HCT116 (cell line): Measurements from ENCODE around the gene IRGM. TPM values are rescaled to one million over a fixed set of nuclear protein-coding genes. Genes with fewer than 3 reads are reported as not detected.
"Not testable (repeated sequence)": the region's sequence is repeated elsewhere in the genome, so short reads cannot be mapped to it uniquely, and the experiment has no call there.

Experiments
- ATAC-seq: fragments of 200-7000 bp; cut with Tn5 transposase; 2 replicates; pipeline ENCODE4 v1.9.1; 2020; ENCODE audit warnings: mild to moderate bottlenecking, moderate library complexity
- BruUV-seq: library from RNA; stranded (reverse); fragments of 400-500 nt; replicated peaks from 2 replicates; lab custom pipeline; 2021; lab: Mats Ljungman, UMichigan
- CTCF ChIA-PET: fragments of 300-600 bp; sonication (Branson Sonifier 250); formaldehyde crosslinking; loops from one replicate; lab custom pipeline; 2021; ENCODE audit warnings: antibody characterized with exemption; lab: Charles Lee
- POLR2A ChIA-PET: fragments of 300-600, 350-600 bp; sonication (Branson Sonifier 250); formaldehyde crosslinking; loops from one replicate; lab custom pipeline; 2021; ENCODE audit warnings: antibody characterized with exemption; lab: Charles Lee
- RAD21 ChIA-PET, 2 experiments: fragments of 300-600 bp; sonication (Branson Sonifier 250); formaldehyde crosslinking; loops; one replicate each; lab custom pipeline; 2023; ENCODE audit warnings: low total read pairs in 2 of 2; ENCODE audit not compliant: uncharacterized antibody in 2 of 2, unreplicated experiment in 2 of 2, low non-redundant PET in 1 of 2; lab: Charles Lee
- DNase-seq: peaks from one replicate; pipeline ENCODE4 v3.0.0-alpha.2; 2010; ENCODE audit warnings: low read depth, low spot score
- H2AFZ ChIP-seq: fragments of 200-600 bp; shearing (Covaris generic), sonication (generic); 2 replicates; pipeline ENCODE4 v1.6.1; 2017; ENCODE audit warnings: low read depth, mixed run types, mixed read lengths, antibody characterized with exemption, low read length; ENCODE audit not compliant: poor library complexity, severe bottlenecking
- H3K27ac ChIP-seq: 2 replicates; pipeline ENCODE4 v1.5.1; 2012; ENCODE audit warnings: low read depth, low read length
- H3K27me3 ChIP-seq: fragments of 200-600 bp; sonication (generic); 2 replicates; pipeline ENCODE4 v1.6.1; 2016; ENCODE audit warnings: mixed run types, low read length, mixed read lengths; ENCODE audit not compliant: insufficient read depth
- H3K36me3 ChIP-seq, 2 experiments: fragments of 200-500 bp in 1 of 2; fragments of 200-600 bp in 1 of 2; sonication (Bioruptor generic) in 1 of 2; sonication (generic) in 1 of 2; 2 replicates each; pipeline versions ENCODE4 v1.5.1 to v1.6.1; 2014 to 2016; ENCODE audit warnings: low read length in 2 of 2, inconsistent platforms in 1 of 2, mixed read lengths in 1 of 2, mixed run types in 1 of 2; ENCODE audit not compliant: insufficient read depth in 2 of 2, control insufficient read depth in 1 of 2
- H3K4me1 ChIP-seq, 2 experiments: fragments of 200-600 bp in 1 of 2; sonication (generic) in 1 of 2; 2 replicates each; pipeline versions ENCODE4 v1.5.1 to v1.6.1; 2012 to 2017; ENCODE audit warnings: low read length in 2 of 2, inconsistent platforms in 1 of 2, mild to moderate bottlenecking in 1 of 2, mixed read lengths in 1 of 2, mixed run types in 1 of 2, moderate library complexity in 1 of 2; ENCODE audit not compliant: insufficient read depth in 2 of 2, control insufficient read depth in 1 of 2
- H3K4me2 ChIP-seq: fragments of 200-600 bp; sonication (generic); 2 replicates; pipeline ENCODE4 v1.6.1; 2017; ENCODE audit warnings: mixed run types, low read length, mixed read lengths
- H3K4me3 ChIP-seq, 2 experiments: fragments of 200-600 bp in 1 of 2; sonication (generic) in 1 of 2; replicated peaks in 1 of 2; 2 replicates each; pipeline ENCODE4 v1.5.1; 2011 to 2016; ENCODE audit warnings: low read length in 2 of 2, control low read depth in 1 of 2, low read depth in 1 of 2, mild to moderate bottlenecking in 1 of 2, mixed read lengths in 1 of 2, mixed run types in 1 of 2
- H3K79me2 ChIP-seq: fragments of 200-600 bp; sonication (generic); 2 replicates; pipeline ENCODE4 v1.6.1; 2017; ENCODE audit warnings: mild to moderate bottlenecking, mixed run types, low read length, moderate library complexity, mixed read lengths; ENCODE audit not compliant: insufficient read depth
- H3K9ac ChIP-seq: fragments of 200-600 bp; sonication (generic); 2 replicates; pipeline ENCODE4 v1.6.1; 2016; ENCODE audit warnings: low read length, mixed read lengths
- H3K9me2 ChIP-seq: fragments of 200-600 bp; sonication (generic), shearing (Covaris generic); 2 replicates; pipeline ENCODE4 v1.6.1; 2017; ENCODE audit warnings: mixed run types, mild to moderate bottlenecking, moderate library complexity; ENCODE audit not compliant: insufficient read depth
- H3K9me3 ChIP-seq, 2 experiments: fragments of 200-500 bp in 1 of 2; fragments of 200-600 bp in 1 of 2; sonication (Bioruptor generic) in 1 of 2; sonication (generic) in 1 of 2; 2 replicates each; pipeline ENCODE4 v1.6.1; 2014 to 2017; ENCODE audit warnings: low read length in 2 of 2, mixed read lengths in 2 of 2, inconsistent platforms in 1 of 2, low read depth in 1 of 2, mild to moderate bottlenecking in 1 of 2, mixed run types in 1 of 2, moderate library complexity in 1 of 2; ENCODE audit not compliant: control insufficient read depth in 1 of 2, insufficient read depth in 1 of 2
- H4K20me1 ChIP-seq: fragments of 200-600 bp; sonication (generic), shearing (Covaris generic); 2 replicates; pipeline ENCODE4 v1.6.1; 2017; ENCODE audit warnings: mixed run types, mild to moderate bottlenecking, moderate library complexity; ENCODE audit not compliant: insufficient read depth
- CEBPB ChIP-seq: IDR thresholded peaks from 2 replicates; pipeline ENCODE4 v1.6.1; 2012; ENCODE audit warnings: low read depth
- EGR1 ChIP-seq: IDR thresholded peaks from 2 replicates; pipeline ENCODE4 v1.6.1; 2012; ENCODE audit warnings: low read depth
- EZH2 ChIP-seq: fragments of 200-600 bp; sonication (generic); IDR thresholded peaks from 2 replicates; pipeline ENCODE4 v1.6.1; 2017; ENCODE audit warnings: antibody characterized with exemption, mixed run types
- FOSL1 ChIP-seq: IDR thresholded peaks from 2 replicates; pipeline ENCODE4 v1.6.1; 2012; ENCODE audit warnings: low read depth
- MAX ChIP-seq: IDR thresholded peaks from 2 replicates; pipeline ENCODE4 v1.6.1; 2012
- RAD21 ChIP-seq: IDR thresholded peaks from 2 replicates; pipeline ENCODE4 v1.6.1; 2012; ENCODE audit warnings: low read depth, mild to moderate bottlenecking
- SIN3A ChIP-seq: IDR thresholded peaks from 2 replicates; pipeline ENCODE4 v1.6.1; 2012; ENCODE audit warnings: low read depth
- SP1 ChIP-seq: IDR thresholded peaks from 2 replicates; pipeline ENCODE4 v1.6.1; 2012; ENCODE audit warnings: low read depth
- TCF7L2 ChIP-seq: IDR thresholded peaks from 2 replicates; pipeline ENCODE4 v1.7.0; 2011; ENCODE audit warnings: borderline replicate concordance, inconsistent platforms; ENCODE audit not compliant: insufficient read depth, insufficient read length; ENCODE audit errors: extremely low read depth
- ZBTB33 ChIP-seq: IDR thresholded peaks from 2 replicates; pipeline ENCODE4 v1.6.1; 2011; ENCODE audit warnings: mild to moderate bottlenecking, low read length, moderate library complexity; ENCODE audit not compliant: insufficient replicate concordance; ENCODE audit errors: extremely low read depth
- ZNF274 ChIP-seq: fragments of 200-500 bp; sonication (Bioruptor generic); IDR thresholded peaks from 2 replicates; pipeline ENCODE4 v1.6.1; 2014; ENCODE audit warnings: mild to moderate bottlenecking, low read depth, low read length, inconsistent platforms
- intact Hi-C: fragments of 100-400 bp; cut with micrococcal nuclease; formaldehyde crosslinking; loops from 2 replicates; pipeline ENCODE4 v1.10.0; 2022
- total RNA-seq: library from RNA; stranded (reverse); gene quantifications from one replicate; pipeline ENCODE4 v1.2.1, GENCODE V29; 2021; ENCODE audit not compliant: unreplicated experiment
- TF ChIP-seq, protein P1 (sequence below), 3 experiments: fragments of 200-600 bp in 1 of 3; sonication (generic) in 1 of 3; IDR thresholded peaks in 2 of 3; conservative IDR thresholded peaks in 1 of 3; 2 replicates each; pipeline ENCODE4 v1.5.1; 2012 to 2017; ENCODE audit warnings: low read depth in 2 of 3, low read length in 2 of 3, antibody characterized with exemption in 1 of 3, borderline replicate concordance in 1 of 3, control low read depth in 1 of 3, mild to moderate bottlenecking in 1 of 3, mixed read lengths in 1 of 3, mixed run types in 1 of 3, moderate library complexity in 1 of 3; ENCODE audit not compliant: insufficient read depth in 1 of 3

Gene IRGM
- total RNA-seq, 1 experiment from 2014 or later, result not detected

DNA sequence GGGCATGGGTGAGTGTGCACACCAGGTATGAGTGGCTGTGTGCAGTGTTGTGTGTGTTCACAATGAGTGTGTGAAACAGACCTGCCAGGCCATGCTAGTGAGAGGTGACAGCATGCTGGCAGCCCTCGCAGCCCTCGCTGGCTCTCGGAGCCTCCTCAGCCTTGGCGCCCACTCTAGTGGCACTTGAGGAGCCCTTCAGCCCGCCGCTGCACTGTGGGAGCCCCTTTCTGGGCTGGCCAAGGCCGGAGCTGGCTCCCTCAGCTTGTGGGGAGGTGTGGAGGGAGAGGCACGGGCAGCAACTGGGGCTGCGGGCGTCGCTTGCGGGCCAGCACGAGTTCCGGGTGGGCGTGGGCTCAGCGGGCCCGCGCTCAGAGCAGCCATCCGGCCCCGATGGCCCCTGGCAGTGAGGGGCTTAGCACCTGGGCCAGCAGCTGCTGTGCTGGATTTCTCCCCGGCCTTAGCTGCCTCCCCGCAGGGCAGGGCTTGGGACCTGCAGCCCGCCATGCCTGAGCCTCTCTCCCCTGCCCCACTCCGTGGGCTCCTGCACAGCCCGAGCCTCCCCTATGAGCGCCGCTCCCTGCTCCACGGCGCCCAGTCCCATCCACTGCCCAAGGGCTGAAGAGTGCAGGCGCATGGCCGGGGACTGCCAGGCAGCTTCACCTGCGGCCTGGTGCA, 999 bp upstream of the IRGM start:
- H3K9me3 ChIP-seq, H2AFZ ChIP-seq, H3K27me3 ChIP-seq, BruUV-seq, H3K4me3 ChIP-seq, H3K36me3 ChIP-seq, H3K27ac ChIP-seq, POLR2A ChIA-PET, H4K20me1 ChIP-seq, ATAC-seq, DNase-seq, H3K9ac ChIP-seq, H3K4me2 ChIP-seq, H3K79me2 ChIP-seq, H3K4me1 ChIP-seq, H3K9me2 ChIP-seq: not testable (repeated sequence)
- ChIA-PET RAD21 (interaction anchor here in 1 of 2 experiments (1.6 kb wide), 1 partner anchor 283 kb away, joined by 3 read pairs; no protein-coding TSS in a partner anchor), CTCF (interaction anchor here (0.7 to 2.6 kb wide), 4 partner anchors 144 to 386 kb away, joined by 3 to 26 read pairs (median 8); partner anchors contain the start of gene RBM22)
- intact Hi-C loops, result loop anchor here (5.0 kb wide), 1 partner anchor 188 kb away; no protein-coding TSS in a partner anchor

DNA sequence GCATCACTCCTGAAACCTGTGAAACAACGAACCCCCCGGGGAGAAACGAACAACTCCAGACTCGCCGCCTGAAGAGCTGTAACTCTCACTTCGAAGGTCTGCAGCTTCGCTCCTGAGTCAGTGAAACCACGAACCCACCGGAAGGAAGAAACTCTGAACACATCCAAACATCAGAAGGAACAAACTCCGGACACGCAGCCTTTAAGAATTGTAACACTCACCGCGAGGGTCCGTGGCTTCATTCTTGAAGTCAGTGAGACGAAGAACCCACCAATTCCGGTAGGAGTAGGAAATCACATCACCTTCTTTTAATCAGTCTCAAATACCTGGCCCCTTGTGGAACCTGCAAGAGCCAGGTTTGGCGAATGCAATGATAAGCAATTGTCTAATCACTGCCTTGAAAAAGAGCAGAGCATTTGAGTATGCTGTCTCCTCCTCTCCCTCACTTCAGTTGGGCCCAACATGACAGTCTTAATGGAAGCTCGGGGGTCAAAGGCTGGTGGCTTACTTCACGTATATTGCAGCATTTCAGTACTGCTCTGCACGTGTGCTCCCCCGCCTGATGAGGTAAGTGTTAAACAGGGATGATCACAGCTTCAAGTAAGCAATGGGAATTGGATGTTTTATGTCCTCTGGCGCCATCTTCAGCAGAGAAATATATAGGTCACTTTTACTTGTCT, 473 bp downstream of the IRGM start:
- peak overlapping the region; percentile 84 for H2AFZ ChIP-seq
- H3K36me3 ChIP-seq, result no peaks in the 10 kb centered on the region
- H3K4me1 ChIP-seq, result peaks cover 0 to 4% of the 10 kb centered on the region in 2 experiments; a peak in 2 of 4 replicates
- H3K4me3 ChIP-seq, result no peak overlapping the region
- H3K27me3 ChIP-seq, result no peaks in the 10 kb centered on the region
- H3K9ac ChIP-seq, result no peak overlapping the region
- RAD21 ChIA-PET, result interaction anchor here (1.1 to 1.6 kb wide), 4 partner anchors 146 to 287 kb away, joined by 3 to 5 read pairs (median 4); partner anchors contain the start of gene RBM22 (in 1 of the 2)
- intact Hi-C loops, result loop anchor here (1.0 to 5.0 kb wide), 5 partner anchors 45 to 285 kb away; partner anchors contain the start of gene RBM22
- H3K27ac ChIP-seq, result no peak overlapping the region
- DNase-seq (peak; percentile 84), ATAC-seq (peak; percentile 95)
- H3K4me2 ChIP-seq, result no peak overlapping the region
- H3K9me2 ChIP-seq, result no peaks in the 10 kb centered on the region
- no TSS peak for BruUV-seq
- no peaks in the 10 kb centered on the region for H4K20me1 ChIP-seq
- CTCF ChIA-PET, result interaction anchor here (0.6 to 2.6 kb wide), 6 partner anchors 41 to 397 kb away, joined by 3 to 26 read pairs (median 4); partner anchors contain the start of genes RBM22 and RPS14
- POLR2A ChIA-PET, result no interaction called here
- no peaks in the 10 kb centered on the region for H3K79me2 ChIP-seq
- no peaks in the 10 kb centered on the region for H3K9me3 ChIP-seq
- TF ChIP-seq SIN3A (no peak), CEBPB (no peak; the same call in 1 of the 2 replicates), ZBTB33 (no peak), EZH2 (no peak), ZNF274 (no peak), MAX (peak; percentile 98), TCF7L2 (no peak), RAD21 (peak; percentile 99), SP1 (no peak), EGR1 (peak; percentile 34; the same call in 1 of the 2 replicates), FOSL1 (no peak)
- TF ChIP-seq, protein P1, sequence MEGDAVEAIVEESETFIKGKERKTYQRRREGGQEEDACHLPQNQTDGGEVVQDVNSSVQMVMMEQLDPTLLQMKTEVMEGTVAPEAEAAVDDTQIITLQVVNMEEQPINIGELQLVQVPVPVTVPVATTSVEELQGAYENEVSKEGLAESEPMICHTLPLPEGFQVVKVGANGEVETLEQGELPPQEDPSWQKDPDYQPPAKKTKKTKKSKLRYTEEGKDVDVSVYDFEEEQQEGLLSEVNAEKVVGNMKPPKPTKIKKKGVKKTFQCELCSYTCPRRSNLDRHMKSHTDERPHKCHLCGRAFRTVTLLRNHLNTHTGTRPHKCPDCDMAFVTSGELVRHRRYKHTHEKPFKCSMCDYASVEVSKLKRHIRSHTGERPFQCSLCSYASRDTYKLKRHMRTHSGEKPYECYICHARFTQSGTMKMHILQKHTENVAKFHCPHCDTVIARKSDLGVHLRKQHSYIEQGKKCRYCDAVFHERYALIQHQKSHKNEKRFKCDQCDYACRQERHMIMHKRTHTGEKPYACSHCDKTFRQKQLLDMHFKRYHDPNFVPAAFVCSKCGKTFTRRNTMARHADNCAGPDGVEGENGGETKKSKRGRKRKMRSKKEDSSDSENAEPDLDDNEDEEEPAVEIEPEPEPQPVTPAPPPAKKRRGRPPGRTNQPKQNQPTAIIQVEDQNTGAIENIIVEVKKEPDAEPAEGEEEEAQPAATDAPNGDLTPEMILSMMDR (IDR thresholded peaks at IDR 0.05 in 2 of 3, conservative IDR thresholded peaks at IDR 0.05 in 1 of 3; ENCODE audit: borderline replicate concordance in 1 of 3, insufficient read depth in 1 of 3, low read depth in 2 of 3, low read length in 2 of 3), result peak; percentile 44 to 99 (median 74); a peak in 5 of 6 replicates
